ENCODE data around the gene APLP1. TPM values are rescaled to one million over a fixed set of nuclear protein-coding genes. Genes with fewer than 3 reads are reported as not detected.

The APLP1 gene
- total and polyA plus RNA-seq, 2 donors (not counting 3 experiments of a cell fraction or from before 2014, with no cell fraction given): 6.2 to 13.0 TPM

GRCh38 chr19:35928507-35928906 lies 60.1 kb downstream of the APLP1 start:
- intact Hi-C loops (cut with micrococcal nuclease): no loop called here
- Histone ChIP-seq H3K27me3 (ENCODE audit: control insufficient read depth in 2 of 2, insufficient read depth in 2 of 2, low read length in 2 of 2) (peaks cover 0 to 2% of the 10 kb centered on the region in 2 experiments), H3K9ac (replicated peaks; ENCODE audit: extremely low read depth, insufficient read depth, low read length) (no peak overlapping the region), H3K27ac (ENCODE audit: insufficient read depth, low read depth, low read length) (no peak overlapping the region), H3K4me1 (ENCODE audit: control insufficient read depth, extremely low read depth, insufficient read depth, low read length) (peaks cover 5% of the 10 kb centered on the region), H3K36me3 (ENCODE audit: control insufficient read depth in 2 of 2, extremely low read depth in 1 of 2, insufficient read depth in 2 of 2, low read length in 2 of 2) (no peaks in the 10 kb centered on the region), H3K9me1 (replicated peaks; ENCODE audit: control insufficient read depth, extremely low read depth, insufficient read depth, low read length) (no peaks in the 10 kb centered on the region), H3K9me3 (replicated peaks; ENCODE audit: control insufficient read depth, insufficient read depth, low read length) (no peaks in the 10 kb centered on the region), H4K20me1 (replicated peaks; ENCODE audit: control insufficient read depth, extremely low read depth, insufficient read depth, low read length) (no peaks in the 10 kb centered on the region), H3K79me2 (ENCODE audit: control insufficient read depth, insufficient read depth, low read length) (no peaks in the 10 kb centered on the region), H3K4me3 (replicated peaks in 1 of 3; ENCODE audit: insufficient read depth in 1 of 3, low read depth in 1 of 3, low read length in 3 of 3) (no peak overlapping the region), H3K4me2 (ENCODE audit: insufficient read depth, low read length) (no peak overlapping the region), H2AFZ (ENCODE audit: low read depth, low read length) (no peak overlapping the region)
- DNase-seq (ENCODE audit: low read depth, low spot score) (no peak), FAIRE-seq (no peak)
- ChIA-PET POLR2A (no interaction called here), CTCF (no interaction called here)
- TF ChIP-seq MAX (IDR thresholded peaks at IDR 0.05; ENCODE audit: insufficient read depth, insufficient read length): no peak
- TF ChIP-seq FOS (IDR thresholded peaks at IDR 0.05; ENCODE audit: borderline replicate concordance, insufficient read depth, low read length): no peak
- no peak for TF ChIP-seq EZH2 (IDR thresholded peaks at IDR 0.05; ENCODE audit: borderline replicate concordance, low read depth, low read length, severe bottlenecking)
- TF ChIP-seq GATA2 (IDR thresholded peaks at IDR 0.05; ENCODE audit: insufficient read depth, insufficient read length, low read depth, low read length): no peak
- TF ChIP-seq JUN (IDR thresholded peaks at IDR 0.05; ENCODE audit: borderline replicate concordance, insufficient read depth, insufficient read length, low read depth): no peak
- no peak for TF ChIP-seq POLR2A (IDR thresholded peaks at IDR 0.05; ENCODE audit: low read depth, low read length)
- TF ChIP-seq CTCF (IDR thresholded peaks at IDR 0.05; ENCODE audit: extremely low read depth in 1 of 2, insufficient read depth in 1 of 2, low read depth in 1 of 2, low read length in 2 of 2): no peak
- TF ChIP-seq MYC (IDR thresholded peaks at IDR 0.05; ENCODE audit: low read depth, low read length): no peak
- no peak for TF ChIP-seq POLR2AphosphoS5 (IDR thresholded peaks at IDR 0.05; ENCODE audit: insufficient read depth, low read depth, low read length)
- BruUV-seq (replicated peaks): no TSS peak
- dilution Hi-C loops (cut with MboI; ENCODE audit: extremely low pct_ligation_motif_present, low sequenced_read_pairs): no loop called here

Small RNA genes lying within 50 kb of the gene (small RNA-seq; reads per million reads assigned to genes)
- gene RN7SL402P (ENCODE audit: insufficient read depth, insufficient read length, low read depth, low replicate concordance): not detected

Other genes starting within 250 kb of the APLP1 start
- 97.3 and 99.2 TPM in 2 replicates for gene RBM42, start 239.5 kb upstream of the APLP1 start, total RNA-seq
- gene RBM42, start 239.5 kb upstream of the APLP1 start, polyA plus RNA-seq: 78.3 and 81.4 TPM in 2 replicates
- 0.95 and 1.5 TPM in 2 replicates for gene ETV2, start 226.8 kb upstream of the APLP1 start, total RNA-seq
- gene ETV2, start 226.8 kb upstream of the APLP1 start, polyA plus RNA-seq: 1.0 and 2.1 TPM in 2 replicates
- gene COX6B1, start 220.3 kb upstream of the APLP1 start, total RNA-seq: 300 and 327 TPM in 2 replicates
- 692 and 759 TPM in 2 replicates for gene COX6B1, start 220.3 kb upstream of the APLP1 start, polyA plus RNA-seq
- gene UPK1A, start 202.1 kb upstream of the APLP1 start, total RNA-seq: not detected in 2 replicates
- 0.13 TPM in 1 of 2 replicates, not detected in the other for gene UPK1A, start 202.1 kb upstream of the APLP1 start, polyA plus RNA-seq
- not detected in 2 replicates for gene ZBTB32, start 164.0 kb upstream of the APLP1 start, total RNA-seq
- gene ZBTB32, start 164.0 kb upstream of the APLP1 start, polyA plus RNA-seq: not detected in 2 replicates
- gene KMT2B, start 150.6 kb upstream of the APLP1 start, total RNA-seq: 37.2 and 40.0 TPM in 2 replicates
- gene KMT2B, start 150.6 kb upstream of the APLP1 start, polyA plus RNA-seq: 28.4 and 30.1 TPM in 2 replicates
- 2.6 and 3.4 TPM in 2 replicates for gene IGFLR1, start 126.1 kb upstream of the APLP1 start, total RNA-seq
- gene IGFLR1, start 126.1 kb upstream of the APLP1 start, polyA plus RNA-seq: 7.6 and 11.8 TPM in 2 replicates
- gene U2AF1L4, start 123.2 kb upstream of the APLP1 start, total RNA-seq: 5.6 and 10.5 TPM in 2 replicates
- gene U2AF1L4, start 123.2 kb upstream of the APLP1 start, polyA plus RNA-seq: 13.5 and 15.0 TPM in 2 replicates
- 65.6 and 70.1 TPM in 2 replicates for gene PSENEN, start 122.9 kb upstream of the APLP1 start, total RNA-seq
- 60.0 and 86.8 TPM in 2 replicates for gene PSENEN, start 122.9 kb upstream of the APLP1 start, polyA plus RNA-seq
- gene LIN37, start 120.0 kb upstream of the APLP1 start, total RNA-seq: 11.3 and 15.5 TPM in 2 replicates
- 21.4 and 21.9 TPM in 2 replicates for gene LIN37, start 120.0 kb upstream of the APLP1 start, polyA plus RNA-seq
- 2.7 and 6.2 TPM in 2 replicates for gene HSPB6, start 111.5 kb upstream of the APLP1 start, total RNA-seq
- gene HSPB6, start 111.5 kb upstream of the APLP1 start, polyA plus RNA-seq: 2.3 and 3.4 TPM in 2 replicates
- 28.3 and 32.1 TPM in 2 replicates for gene PROSER3, start 110.4 kb upstream of the APLP1 start, total RNA-seq
- 18.3 and 19.5 TPM in 2 replicates for gene PROSER3, start 110.4 kb upstream of the APLP1 start, polyA plus RNA-seq
- gene ARHGAP33, start 93.0 kb upstream of the APLP1 start, total RNA-seq: 18.4 and 32.8 TPM in 2 replicates
- gene ARHGAP33, start 93.0 kb upstream of the APLP1 start, polyA plus RNA-seq: 11.0 and 11.7 TPM in 2 replicates
- gene PRODH2, start 55.7 kb upstream of the APLP1 start, total RNA-seq: not detected in 2 replicates
- gene PRODH2, start 55.7 kb upstream of the APLP1 start, polyA plus RNA-seq: not detected in 2 replicates
- gene NPHS1, start 16.1 kb upstream of the APLP1 start, total RNA-seq: not detected in 2 replicates
- not detected in 2 replicates for gene NPHS1, start 16.1 kb upstream of the APLP1 start, polyA plus RNA-seq
- not detected in 2 replicates for gene KIRREL2, start 11.7 kb upstream of the APLP1 start, total RNA-seq
- gene KIRREL2, start 11.7 kb upstream of the APLP1 start, polyA plus RNA-seq: not detected in 2 replicates
- 7.6 and 8.7 TPM in 2 replicates for gene NFKBID, start 32.0 kb downstream of the APLP1 start, total RNA-seq
- 5.5 and 6.7 TPM in 2 replicates for gene NFKBID, start 32.0 kb downstream of the APLP1 start, polyA plus RNA-seq
- not detected in 2 replicates for gene HCST, start 34.0 kb downstream of the APLP1 start, total RNA-seq
- gene HCST, start 34.0 kb downstream of the APLP1 start, polyA plus RNA-seq: not detected in 2 replicates
- gene TYROBP, start 39.7 kb downstream of the APLP1 start, total RNA-seq: not detected in 2 replicates
- gene TYROBP, start 39.7 kb downstream of the APLP1 start, polyA plus RNA-seq: not detected in 2 replicates
- gene LRFN3, start 67.8 kb downstream of the APLP1 start, total RNA-seq: 15.9 and 17.3 TPM in 2 replicates
- gene LRFN3, start 67.8 kb downstream of the APLP1 start, polyA plus RNA-seq: 4.1 and 5.8 TPM in 2 replicates
- 8.4 and 10.3 TPM in 2 replicates for gene SDHAF1, start 126.6 kb downstream of the APLP1 start, total RNA-seq
- 16.2 and 16.5 TPM in 2 replicates for gene SDHAF1, start 126.6 kb downstream of the APLP1 start, polyA plus RNA-seq
- 0.62 and 1.3 TPM in 2 replicates for gene SYNE4, start 140.2 kb downstream of the APLP1 start, total RNA-seq
- 0.38 and 0.46 TPM in 2 replicates for gene SYNE4, start 140.2 kb downstream of the APLP1 start, polyA plus RNA-seq
- gene ALKBH6, start 145.6 kb downstream of the APLP1 start, total RNA-seq: 17.3 and 21.4 TPM in 2 replicates
- gene ALKBH6, start 145.6 kb downstream of the APLP1 start, polyA plus RNA-seq: 26.7 and 33.2 TPM in 2 replicates
- 21.0 and 24.4 TPM in 2 replicates for gene CLIP3, start 164.3 kb downstream of the APLP1 start, total RNA-seq
- gene CLIP3, start 164.3 kb downstream of the APLP1 start, polyA plus RNA-seq: 4.7 and 7.0 TPM in 2 replicates
- gene THAP8, start 185.7 kb downstream of the APLP1 start, total RNA-seq: 2.9 and 4.1 TPM in 2 replicates
- gene THAP8, start 185.7 kb downstream of the APLP1 start, polyA plus RNA-seq: 6.6 and 8.3 TPM in 2 replicates
- 12.1 and 13.4 TPM in 2 replicates for gene WDR62, start 186.3 kb downstream of the APLP1 start, total RNA-seq
- gene WDR62, start 186.3 kb downstream of the APLP1 start, polyA plus RNA-seq: 8.0 and 8.7 TPM in 2 replicates
- not detected in 2 replicates for gene OVOL3, start 242.6 kb downstream of the APLP1 start, total RNA-seq
- not detected in 2 replicates for gene OVOL3, start 242.6 kb downstream of the APLP1 start, polyA plus RNA-seq
- gene POLR2I, start 246.3 kb downstream of the APLP1 start, total RNA-seq: 63.3 and 64.8 TPM in 2 replicates
- 53.0 and 89.7 TPM in 2 replicates for gene POLR2I, start 246.3 kb downstream of the APLP1 start, polyA plus RNA-seq
- 178 and 190 TPM in 2 replicates for gene TBCB, start 246.9 kb downstream of the APLP1 start, total RNA-seq
- gene TBCB, start 246.9 kb downstream of the APLP1 start, polyA plus RNA-seq: 363 and 364 TPM in 2 replicates